Dedifferentiated amniotic fluid mesenchymal stem cell (primary cell): ENCODE results near the gene IGSF21.

Experiments used
- DNase-seq: peaks from one replicate; pipeline ENCODE4 v3.0.0-alpha.2; 2016; ENCODE audit errors: extremely low spot score

IGSF21 gene

DNA sequence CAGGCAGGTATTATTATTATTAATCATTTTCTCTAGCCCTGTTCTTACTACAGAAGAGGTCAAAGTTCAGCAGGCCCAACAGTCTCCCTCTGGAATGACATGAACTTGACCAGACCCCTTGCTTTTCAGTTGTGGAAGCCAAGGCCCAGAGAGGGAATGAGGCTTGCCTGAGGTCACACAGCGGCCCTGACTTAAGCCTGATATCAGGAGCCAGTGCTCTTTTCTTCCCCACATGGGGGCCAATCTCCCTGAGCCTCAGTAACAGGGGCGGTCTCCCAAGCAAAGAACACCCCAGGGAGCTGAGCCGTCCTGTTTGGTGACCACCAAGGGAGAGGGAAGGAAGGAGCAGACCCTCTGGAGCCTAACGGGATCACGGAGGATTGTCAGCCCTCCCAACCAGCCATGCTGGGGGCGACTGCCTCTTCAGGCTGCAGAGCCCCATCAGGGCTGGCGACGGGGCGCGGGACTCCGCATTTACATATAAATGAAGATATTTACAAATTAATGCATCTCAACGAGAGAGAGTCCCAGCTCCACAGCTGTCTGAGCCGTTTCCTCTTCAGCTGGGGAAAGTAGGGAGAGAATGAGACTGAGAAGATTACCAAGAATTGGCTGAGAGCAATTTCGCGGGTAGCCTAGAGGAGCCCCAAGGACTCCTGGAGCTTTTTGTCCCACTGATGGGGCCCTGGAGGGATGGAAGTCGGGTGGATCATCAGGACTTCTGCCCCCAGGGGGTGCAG, 187.0 kb downstream of the IGSF21 start:
- no peak for DNase-seq

DNA sequence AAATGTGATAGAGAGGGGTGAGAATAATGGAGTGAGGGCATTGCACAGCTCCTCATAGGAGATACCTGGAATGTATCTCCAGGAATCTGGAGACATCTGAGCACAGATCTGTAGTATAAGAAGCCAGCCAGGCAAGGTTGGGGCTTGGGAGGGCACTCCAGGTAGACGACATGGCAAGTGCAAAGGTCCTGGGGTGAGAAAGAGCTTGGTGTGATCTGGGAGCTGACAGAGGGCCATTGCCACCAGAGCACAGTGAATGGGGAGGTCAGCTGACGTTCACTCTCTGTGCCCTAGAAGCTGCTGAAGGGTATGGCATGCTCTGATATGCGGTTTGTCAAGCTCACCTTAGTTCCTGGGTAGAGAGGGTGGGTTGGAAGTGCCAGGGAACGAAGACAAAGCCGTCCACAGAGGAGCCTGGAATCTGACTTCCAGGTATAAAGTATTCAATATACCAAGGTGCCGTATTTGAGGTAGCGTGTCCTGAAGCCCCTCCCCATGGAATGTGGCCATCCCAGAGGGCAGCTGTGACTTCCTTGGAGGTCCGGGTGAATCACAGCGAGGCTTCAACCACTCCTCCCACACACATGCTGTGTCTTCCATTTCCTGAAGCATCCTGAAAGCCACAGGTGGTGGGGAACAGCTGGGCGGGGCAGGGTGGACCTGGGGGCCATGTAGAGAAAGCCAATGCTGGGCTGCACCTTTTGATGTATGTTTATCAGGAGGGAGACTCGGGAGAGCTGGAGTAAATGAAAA, 190.5 kb downstream of the IGSF21 start:
- no peak for DNase-seq

DNA sequence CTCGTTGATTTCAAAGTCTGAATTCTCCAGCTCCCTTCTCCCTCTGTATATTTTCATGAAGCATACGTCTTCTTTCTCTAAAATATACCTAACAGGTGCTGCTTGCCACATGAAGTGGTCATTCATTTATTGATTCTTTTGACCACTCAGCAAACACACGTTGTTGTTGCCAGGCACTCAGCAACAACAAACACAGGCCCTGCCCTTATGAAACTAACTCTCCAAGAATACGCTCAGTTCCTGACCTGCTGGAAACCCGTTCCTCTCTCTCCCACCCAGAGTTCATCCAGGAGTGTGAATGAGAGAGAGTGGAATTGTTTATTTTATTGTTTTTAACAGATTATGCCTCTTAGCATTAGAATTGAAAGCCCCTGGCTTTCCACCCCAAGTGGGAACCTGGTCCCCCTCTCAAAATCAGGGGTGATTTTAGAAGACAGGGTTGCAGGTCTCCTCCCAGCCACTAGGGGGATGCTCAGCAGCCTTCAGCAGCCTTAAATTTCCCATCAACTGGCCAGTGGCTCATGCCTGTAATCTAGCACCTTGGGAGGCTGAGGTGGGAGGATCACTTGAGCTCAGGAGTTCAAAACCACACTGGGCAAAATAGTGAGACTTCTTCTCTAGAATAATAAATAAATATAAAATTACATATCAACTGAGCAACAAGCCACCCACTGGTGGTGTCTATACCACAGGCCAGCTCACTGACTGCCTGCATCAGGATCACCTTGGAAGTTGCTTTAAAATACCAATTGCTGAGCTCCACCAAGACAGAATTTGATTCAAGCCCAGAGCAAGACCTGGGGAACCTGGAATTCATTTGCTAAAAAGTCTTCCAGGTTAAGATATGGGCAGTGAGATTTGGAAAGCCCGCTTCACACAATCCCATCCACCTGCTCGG, 192.1 kb downstream of the IGSF21 start:
- no peak for DNase-seq

DNA sequence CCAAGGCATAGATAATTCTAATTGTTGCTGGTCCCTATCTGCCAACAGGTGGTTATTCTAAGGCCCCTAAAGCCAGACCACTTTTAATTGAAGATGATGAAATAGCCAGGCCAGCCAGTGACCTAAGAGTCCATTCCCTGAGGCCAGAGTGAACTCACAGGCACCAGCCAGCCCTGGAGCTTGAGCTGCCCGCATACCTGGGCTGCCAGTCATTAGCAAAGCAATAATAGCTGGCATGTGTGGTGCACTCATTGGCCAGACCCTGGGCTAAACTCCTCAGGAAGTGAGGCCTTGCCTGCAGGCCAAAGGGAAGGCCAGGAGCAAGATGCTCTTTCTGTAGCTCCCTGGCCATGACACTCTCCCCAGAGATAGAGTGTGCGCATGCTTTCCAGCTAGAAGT, 192.8 kb downstream of the IGSF21 start:
- no peak for DNase-seq

DNA sequence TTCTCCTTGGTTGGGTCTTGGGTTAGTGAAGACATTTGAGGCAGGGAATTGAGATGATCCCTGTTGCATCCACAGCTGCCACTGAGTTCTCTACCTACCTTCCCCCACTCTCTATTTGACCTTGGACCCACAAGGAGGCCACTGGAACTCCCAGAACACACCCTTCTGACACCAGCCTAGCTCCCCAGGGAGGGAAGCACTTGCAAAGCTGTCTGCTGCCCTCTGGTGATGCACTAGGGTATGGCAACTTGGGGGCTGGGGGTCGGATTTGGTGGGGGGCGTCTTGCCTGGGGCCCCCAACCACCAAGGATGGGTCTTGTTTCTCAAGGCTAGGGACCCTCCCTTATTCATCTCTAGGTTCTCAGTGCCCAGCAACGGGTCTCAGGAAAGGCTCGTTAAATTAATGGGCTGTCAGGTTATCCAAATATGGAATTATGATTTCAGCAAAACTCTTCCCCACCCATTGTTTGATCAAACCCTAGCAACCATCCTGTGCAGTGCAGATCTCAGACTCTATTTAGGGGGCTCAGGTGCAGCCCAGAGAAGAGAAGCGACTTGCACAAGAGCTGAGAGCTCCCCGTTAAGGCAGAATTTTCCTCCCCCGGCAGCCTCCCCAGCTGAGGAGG, 195.3 kb downstream of the IGSF21 start:
- DNase-seq: no peak

DNA sequence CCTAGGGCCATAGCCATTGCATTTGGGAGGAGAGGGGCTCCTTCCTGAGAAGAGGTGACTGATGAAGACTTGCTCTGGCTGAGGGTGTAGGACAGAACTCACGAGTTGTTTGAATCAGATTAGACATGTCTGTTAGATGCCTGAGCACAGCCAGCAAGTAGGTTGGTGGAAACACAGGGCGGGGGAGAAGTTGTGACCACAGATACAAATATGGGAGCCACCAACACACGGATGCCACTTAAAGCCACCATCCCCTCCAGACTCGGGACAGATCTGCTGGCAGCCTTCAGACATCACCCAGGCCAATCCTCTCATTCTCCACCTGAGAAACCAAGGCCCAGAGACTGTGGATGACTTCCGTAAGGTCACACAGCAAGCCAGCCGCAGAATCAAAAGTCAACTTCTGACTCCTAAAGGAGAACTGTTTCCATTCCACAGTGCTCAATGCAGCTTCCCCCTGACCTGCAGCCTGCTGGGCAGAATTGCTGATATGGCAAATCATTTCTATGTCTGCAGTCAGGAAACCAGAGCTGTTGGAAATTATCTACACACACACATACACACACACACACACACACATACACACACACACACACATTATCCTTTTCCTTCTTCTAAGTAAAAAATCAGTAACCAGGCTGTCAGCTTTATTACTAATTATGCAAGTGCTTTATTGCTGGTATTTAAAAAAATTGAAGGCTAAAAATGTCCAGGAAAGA, 196.7 kb downstream of the IGSF21 start:
- DNase-seq: no peak

DNA sequence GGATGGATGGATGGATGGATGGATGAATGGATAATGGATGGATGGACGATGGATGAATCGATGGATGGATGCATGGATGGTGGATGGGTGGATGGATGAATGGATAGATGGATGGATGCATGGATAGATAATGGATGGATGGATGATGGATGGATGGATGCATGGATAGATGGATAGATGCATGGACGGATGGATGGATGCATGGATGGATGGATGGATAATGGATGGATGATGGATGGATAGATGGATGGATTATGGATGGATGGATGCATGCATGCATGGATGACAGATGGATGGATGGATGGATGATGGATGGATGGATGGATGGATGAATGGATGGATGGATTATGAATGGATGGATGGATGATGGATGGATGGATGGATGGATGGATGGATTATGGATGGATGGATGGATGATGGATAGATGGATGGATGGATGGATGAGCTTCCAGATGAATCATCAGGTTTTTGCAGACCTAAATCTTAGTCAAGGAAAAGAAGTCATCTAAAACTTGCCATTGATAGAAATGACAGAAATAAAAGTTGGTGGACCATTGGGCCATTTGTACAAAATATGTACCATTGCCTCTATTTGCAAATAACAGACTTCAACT, 197.7 kb downstream of the IGSF21 start:
- DNase-seq: no peak

DNA sequence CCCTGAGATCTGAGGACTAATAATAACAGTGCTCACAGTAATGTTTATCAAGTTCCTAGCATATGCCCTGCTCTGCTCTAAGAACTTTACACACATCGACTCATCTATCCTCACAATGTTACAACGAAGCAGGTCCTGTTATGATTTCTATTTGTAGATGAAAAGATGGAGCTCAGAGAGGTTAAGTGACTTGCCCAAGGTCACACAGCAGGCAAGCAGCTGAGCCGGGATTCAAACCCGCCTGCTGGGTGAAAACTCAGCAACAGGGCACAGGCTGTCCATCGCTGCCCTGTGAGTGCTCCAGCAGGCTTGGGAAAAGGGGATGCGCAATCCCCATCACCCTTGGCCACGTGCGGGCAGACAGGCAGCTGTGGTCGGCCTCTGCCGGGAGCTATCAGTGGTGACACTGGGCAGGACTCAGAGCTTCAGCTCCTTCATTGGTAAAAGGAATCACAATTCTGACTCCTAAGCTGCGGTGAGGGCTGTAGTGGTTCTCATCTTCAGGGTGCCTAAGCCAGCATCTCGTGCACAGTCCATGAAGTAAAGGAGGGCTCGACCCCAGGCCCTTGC, 199.8 kb downstream of the IGSF21 start:
- no peak for DNase-seq

DNA sequence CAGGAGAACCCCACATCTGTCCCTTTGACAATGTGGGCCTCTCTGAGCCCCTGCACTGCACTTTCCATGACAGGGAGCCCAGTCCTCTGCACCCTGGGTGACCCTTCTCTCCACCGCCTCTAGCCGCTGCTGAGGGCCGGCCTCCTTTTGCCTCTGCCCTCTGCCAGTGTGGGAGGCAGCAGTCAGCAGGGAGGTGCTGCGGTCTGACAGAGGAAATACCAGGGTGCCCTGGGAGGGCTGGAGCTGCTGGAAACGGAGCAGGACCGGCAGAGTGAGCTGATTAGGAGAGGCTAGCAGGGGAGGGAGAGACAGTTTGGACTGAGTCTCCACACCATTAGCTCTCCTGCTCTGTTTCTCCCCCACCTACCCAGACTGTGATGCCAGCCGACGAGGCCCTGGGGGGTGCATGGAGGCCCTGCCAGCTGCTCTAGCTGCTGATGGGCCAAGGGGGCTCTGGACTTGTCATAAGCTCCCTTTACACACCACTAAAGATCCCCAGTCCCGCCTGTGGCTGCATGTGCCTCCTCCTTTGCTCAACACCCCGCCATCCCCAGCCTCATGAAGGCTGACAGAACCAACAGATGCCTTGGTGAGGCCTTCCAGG, 202.1 kb downstream of the IGSF21 start:
- no peak for DNase-seq

DNA sequence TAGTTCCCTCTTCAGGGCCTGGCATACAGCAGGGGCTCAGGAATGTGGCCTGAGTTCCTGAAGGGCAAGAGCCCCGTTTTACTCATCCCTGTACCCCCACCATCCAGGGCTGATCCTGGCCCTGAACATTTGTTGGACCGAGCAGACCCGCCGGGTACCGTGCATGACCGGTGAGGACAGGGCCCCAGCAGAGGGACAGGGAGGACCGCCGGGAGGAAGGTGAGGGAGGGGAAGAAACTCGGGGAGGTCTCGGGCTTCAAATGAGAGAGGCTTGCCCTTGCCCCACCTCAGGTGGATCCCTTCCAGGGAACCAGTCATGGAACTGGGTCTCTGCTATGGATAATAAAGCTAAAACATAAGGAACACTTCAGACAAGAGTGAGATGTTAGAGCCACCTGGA, 205.4 kb downstream of the IGSF21 start:
- no peak for DNase-seq

DNA sequence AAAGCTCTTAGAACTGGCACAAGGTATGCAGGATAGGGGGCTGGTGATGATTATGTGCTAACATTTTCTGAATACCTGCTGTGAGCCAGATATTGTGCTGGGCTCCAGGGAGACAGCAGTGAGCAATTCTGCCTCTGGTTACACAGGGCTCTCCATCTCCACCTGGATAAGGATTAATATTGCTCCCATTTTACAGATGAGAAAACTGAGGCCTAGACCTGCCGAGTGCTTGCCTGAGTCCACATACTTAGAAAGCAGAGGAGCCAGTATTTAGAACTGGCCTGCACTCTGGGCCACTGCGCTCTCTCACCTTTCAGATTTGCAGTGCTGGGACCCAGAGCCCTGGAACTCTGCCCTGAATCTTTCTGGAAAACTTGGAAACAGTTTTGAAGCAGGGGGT, 205.9 kb downstream of the IGSF21 start:
- no peak for DNase-seq

DNA sequence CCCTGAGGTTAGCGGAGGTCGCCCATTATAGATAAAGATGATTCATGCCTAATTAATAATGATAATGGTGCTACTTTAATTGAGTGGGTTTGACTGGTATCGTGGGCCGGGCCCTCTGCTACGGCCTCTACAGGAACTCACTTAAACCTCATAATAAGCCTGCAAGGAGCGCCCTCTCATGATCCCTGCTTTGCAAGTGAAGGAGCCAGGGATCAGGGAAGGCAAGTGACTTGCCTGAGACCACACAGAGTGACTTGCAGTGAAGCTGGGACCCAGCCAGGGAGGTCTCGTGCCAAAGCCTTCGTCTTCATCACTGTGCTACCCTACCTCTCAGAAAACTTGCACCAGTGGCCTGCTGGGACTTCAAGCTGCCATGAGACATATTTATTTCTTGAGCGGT, 206.8 kb downstream of the IGSF21 start:
- no peak for DNase-seq

DNA sequence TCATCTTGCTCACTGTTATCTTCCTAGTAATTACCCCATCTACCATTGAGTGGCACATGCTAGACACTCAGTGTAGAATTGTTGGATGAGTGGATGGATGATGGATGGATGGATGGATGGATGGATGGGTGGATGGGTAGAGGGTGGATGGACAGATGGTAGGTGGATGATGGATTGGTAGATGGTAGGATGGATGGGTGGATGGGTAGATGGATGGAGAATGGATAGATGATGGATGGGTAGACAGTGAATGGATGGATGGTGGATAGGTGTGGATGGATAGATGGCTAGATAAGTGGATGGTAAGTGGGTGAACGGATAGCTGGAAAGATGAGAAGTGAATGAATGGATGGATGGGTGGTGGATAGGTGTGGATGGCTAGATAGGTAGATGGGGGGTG, 207.9 kb downstream of the IGSF21 start:
- no peak for DNase-seq

DNA sequence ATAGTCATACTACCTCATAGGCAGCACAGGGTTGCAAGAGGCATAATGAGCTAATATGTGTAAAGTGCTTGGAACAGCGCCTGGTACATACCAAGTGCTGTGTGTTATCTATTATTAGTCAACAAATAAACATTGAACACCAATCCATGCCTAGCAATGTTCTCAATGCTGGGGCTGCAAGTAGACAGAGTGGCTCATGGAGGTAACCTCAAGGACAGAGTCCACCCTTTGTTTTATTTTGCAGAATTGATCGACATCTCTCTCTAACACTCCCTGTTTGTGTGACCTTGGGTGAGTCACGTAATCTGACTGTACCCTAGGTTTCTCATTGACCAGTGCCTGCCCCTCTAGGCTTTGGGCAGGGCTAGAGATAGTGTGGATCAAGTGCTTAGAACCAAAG, 209.2 kb downstream of the IGSF21 start:
- DNase-seq: no peak

DNA sequence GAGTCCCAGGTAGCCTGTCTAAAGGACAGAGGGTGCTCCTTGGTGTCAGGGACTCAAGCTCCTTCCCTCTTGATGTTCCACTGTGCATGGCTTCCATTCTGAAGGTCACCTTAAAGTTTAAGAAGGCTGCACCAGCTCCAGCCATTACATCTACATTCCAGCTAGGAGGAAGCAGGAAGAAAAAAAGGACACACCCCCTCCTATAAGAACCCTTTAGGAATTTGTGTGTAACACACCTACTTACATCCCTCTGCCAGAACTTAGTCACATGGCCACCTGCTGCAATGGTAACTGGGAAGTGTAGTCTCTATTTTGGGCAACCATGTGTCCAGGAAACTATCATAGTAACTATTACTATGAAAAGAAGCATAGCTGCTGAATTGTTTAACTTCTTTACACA, 211.5 kb downstream of the IGSF21 start:
- DNase-seq: no peak

DNA sequence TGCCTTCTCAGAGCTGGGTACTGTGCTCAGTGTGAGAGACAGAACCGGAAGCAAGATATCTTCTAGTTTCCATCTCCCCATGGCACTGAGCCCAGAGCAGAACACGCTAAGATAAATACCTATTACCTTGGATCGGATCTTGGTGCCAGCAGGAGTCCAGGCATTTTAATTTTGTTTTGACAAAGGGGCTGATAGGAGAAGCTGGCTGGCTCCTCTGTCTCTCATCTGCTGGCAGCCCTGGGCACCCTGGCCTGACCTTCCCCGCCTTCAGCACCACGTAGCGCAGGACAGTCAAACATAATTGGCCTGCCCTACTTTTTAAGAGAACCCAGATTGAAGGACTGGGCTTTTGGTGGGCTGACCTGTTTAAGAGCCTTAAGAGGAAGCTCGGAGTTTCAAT, 212.5 kb downstream of the IGSF21 start:
- DNase-seq: no peak

DNA sequence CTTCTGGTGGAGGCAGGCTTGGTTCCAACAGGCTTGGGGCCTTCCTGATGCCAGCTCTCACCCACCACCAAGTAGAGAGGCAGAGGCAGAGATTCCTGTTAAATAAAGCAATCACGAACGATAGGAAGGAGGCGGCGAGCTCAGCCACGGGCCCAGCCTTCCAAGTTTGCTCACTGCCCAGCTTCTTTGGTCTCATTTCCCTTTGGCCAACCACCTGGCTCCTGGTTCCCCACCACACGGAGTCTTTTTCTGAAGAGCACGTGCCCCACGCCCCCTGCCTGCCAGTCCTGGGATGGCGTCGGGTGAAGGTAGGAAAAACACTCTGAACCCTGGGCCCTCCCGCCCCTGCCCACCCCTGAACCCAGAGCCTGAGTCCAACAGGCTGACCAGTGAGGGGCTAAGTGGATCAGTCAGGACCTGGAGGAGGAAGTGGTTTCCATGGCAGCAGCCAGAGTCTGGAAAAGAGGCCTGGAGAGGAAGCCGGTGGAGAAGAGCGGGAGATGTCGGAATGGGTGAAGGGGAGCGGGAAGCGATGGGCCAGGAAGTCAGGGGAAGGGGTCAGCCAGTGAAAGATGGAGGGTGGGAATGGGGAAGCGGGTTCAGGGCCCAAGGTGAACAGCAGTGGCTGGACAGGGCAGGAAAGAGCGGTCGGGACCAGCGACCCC, 214.9 kb downstream of the IGSF21 start:
- DNase-seq: no peak

DNA sequence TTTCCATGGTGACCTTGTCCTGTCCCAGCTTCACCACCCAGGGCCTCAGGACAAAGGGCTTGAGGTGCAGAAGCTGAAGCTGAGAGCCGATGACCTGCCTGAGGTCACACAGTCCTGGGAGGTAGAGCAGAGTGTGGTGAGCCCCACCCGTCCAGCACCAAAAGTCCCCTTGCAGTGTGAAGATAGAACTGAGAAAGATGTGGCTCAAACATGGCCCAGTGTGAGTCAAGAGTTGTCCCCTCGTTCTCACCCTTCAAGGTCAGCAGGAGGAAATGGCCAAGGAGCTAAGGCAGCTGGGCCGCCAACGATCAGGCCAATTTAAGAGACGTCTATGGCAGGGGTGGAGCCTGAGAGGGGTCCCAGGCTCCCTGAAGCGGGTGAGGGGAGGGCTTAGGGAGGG, 215.7 kb downstream of the IGSF21 start:
- DNase-seq: no peak

DNA sequence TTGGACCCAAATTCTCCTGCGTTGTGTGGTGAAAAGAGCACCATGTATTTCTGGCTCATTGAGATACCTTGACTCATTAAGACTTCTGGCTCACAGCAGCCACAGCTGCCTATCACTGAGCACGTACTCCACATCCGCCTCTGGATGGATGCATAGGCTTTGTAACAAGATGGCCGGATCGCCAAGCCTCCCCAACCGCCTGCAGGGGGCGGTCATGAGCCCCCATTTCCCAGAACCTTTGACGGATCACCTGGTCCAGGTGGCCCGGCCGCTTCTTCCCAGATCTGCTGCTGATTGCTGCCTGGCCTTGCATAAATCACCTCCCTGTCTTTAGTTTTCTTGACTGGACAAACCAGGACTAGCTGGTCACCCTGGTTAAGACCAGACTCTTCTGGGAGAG, 216.6 kb downstream of the IGSF21 start:
- DNase-seq: no peak

DNA sequence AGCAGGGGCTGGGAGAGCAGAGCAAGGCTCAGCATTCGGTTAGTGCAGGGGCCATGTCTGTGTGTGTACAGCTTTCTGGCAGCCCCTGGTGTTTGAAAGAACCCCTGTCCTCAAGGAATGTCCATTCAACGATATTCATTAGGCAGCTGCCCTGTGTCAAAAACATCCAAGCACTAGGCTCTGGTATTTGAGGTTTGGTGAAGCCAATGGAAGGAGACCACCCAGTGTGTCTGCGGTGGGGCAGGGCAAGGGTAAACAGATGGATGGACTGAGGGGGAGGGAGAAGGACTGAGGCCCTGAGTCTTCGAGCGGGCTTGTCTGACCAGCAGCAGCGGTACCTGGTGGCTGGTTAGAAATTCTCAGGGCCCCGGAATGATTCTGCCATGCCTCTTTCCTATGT, 217.5 kb downstream of the IGSF21 start:
- DNase-seq: no peak
